ENCODE measurements around the gene CDC14A.

- TF ChIP-seq CTCF (conservative IDR thresholded peaks at IDR 0.05; ENCODE audit: low read depth, low read length) (no peak), EZH2 (IDR thresholded peaks at IDR 0.05; ENCODE audit: borderline replicate concordance, low read depth, low read length, poor library complexity, severe bottlenecking) (no peak)
Observed at GRCh38 chr1:100360790-100361510, 8.6 kb downstream of the CDC14A start.
